ENCODE results near the gene ANKRD40CL. TPM values are rescaled to one million over a fixed set of nuclear protein-coding genes. Genes with fewer than 3 reads are reported as not detected.
A peak's percentile ranks its signal among the peaks of the same experiment; 100 is the strongest.

The ANKRD40CL gene
- total RNA-seq, 3 donors from 2014 or later (not counting 1 experiment from before 2014, with no cell fraction given) = not detected

DNA sequence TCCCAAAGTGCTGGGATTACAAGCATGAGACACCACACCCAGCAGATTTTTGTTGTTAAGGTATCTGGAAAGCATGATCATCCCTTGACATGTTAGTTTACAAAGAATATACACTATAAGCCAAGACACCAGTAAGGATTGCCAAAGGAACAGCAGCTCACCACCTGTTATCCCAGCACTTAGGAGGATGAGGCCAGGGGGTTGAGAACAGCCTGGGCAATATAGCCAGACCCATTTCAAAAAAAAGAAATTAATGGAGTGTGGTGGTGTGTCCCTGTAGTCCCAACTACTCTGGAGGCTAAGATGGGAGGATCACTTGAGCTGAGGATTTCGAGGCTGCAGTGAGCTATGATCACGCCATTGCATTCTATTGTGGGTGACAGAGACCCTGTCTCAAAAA, 5.1 kb downstream of the ANKRD40CL start:
- 100% methylated on average over 1 of the region's 2 CpGs for WGBS (ENCODE audit: insufficient coverage)
- Mint-ChIP-seq H3K4me3 (no peak overlapping the region), H3K4me1 (peaks cover 11 to 27% of the 10 kb centered on the region in 2 donors), H3K27ac (no peak overlapping the region), H3K27me3 (ENCODE audit: low read depth in 2 of 2) (peaks cover 12 to 31% of the 10 kb centered on the region in 2 donors), H3K9me3 (no peaks in the 10 kb centered on the region), H3K36me3 (no peaks in the 10 kb centered on the region)
- intact Hi-C loops (cut with micrococcal nuclease) = no loop called here
- Histone ChIP-seq H3K4me3 (ENCODE audit: low read length) (no peak overlapping the region), H3K9me3 (ENCODE audit: control insufficient read depth, insufficient read depth, low read length) (no peaks in the 10 kb centered on the region), H3K27me3 (ENCODE audit: control insufficient read depth, insufficient read depth, low read length) (no peaks in the 10 kb centered on the region), H3K27ac (ENCODE audit: low read length) (no peak overlapping the region), H3K4me1 (ENCODE audit: control insufficient read depth, insufficient read depth, low read length) (peaks cover 7% of the 10 kb centered on the region), H3K36me3 (ENCODE audit: control insufficient read depth, insufficient read depth, low read length) (no peaks in the 10 kb centered on the region)
- TF ChIP-seq, protein P1, sequence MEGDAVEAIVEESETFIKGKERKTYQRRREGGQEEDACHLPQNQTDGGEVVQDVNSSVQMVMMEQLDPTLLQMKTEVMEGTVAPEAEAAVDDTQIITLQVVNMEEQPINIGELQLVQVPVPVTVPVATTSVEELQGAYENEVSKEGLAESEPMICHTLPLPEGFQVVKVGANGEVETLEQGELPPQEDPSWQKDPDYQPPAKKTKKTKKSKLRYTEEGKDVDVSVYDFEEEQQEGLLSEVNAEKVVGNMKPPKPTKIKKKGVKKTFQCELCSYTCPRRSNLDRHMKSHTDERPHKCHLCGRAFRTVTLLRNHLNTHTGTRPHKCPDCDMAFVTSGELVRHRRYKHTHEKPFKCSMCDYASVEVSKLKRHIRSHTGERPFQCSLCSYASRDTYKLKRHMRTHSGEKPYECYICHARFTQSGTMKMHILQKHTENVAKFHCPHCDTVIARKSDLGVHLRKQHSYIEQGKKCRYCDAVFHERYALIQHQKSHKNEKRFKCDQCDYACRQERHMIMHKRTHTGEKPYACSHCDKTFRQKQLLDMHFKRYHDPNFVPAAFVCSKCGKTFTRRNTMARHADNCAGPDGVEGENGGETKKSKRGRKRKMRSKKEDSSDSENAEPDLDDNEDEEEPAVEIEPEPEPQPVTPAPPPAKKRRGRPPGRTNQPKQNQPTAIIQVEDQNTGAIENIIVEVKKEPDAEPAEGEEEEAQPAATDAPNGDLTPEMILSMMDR (IDR thresholded peaks at IDR 0.05) = no peak
- DNase-seq (no peak), ATAC-seq (no peak)

DNA sequence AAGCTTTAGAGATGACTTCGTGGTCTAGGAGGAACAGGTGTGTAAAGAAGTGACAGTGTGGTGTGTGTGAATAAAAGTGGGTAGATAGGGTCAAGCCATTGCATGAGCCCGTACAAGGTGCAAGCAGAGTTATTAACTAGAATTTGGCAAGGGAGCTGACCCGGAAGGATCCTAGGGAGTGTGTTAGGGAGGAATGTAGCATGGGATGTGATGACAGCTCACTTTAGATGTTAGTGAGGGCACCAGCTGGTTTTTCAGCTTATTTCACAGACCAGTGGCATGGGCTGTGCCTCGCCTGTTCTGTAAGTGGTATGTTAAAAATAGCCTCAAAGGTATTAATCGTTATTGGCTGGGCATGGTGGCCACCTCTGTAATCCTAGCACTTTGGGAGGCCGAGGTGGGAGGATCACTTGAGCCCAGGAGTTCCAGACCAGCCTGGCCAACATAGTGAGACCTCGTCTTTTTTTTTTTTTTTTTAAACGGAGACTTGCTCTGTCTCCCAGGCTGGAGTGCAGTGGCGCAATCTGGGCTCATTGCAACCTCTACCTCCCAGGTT, 8.3 kb downstream of the ANKRD40CL start:
- Mint-ChIP-seq H3K27me3 (ENCODE audit: low read depth in 2 of 2) (peaks cover 0 to 10% of the 10 kb centered on the region in 2 donors), H3K4me1 (peaks cover 6 to 13% of the 10 kb centered on the region in 2 donors), H3K4me3 (no peak overlapping the region), H3K9me3 (no peaks in the 10 kb centered on the region), H3K36me3 (peaks cover 8% of the 10 kb centered on the region), H3K27ac (peak overlapping the region in 1 of 2 donors; percentile 4)
- TF ChIP-seq, protein P1 (IDR thresholded peaks at IDR 0.05) = no peak
- Histone ChIP-seq H3K27ac (ENCODE audit: low read length) (no peak overlapping the region), H3K4me1 (ENCODE audit: control insufficient read depth, insufficient read depth, low read length) (no peaks in the 10 kb centered on the region), H3K27me3 (ENCODE audit: control insufficient read depth, insufficient read depth, low read length) (no peaks in the 10 kb centered on the region), H3K9me3 (ENCODE audit: control insufficient read depth, insufficient read depth, low read length) (no peaks in the 10 kb centered on the region), H3K4me3 (ENCODE audit: low read length) (no peak overlapping the region), H3K36me3 (ENCODE audit: control insufficient read depth, insufficient read depth, low read length) (peaks cover 6% of the 10 kb centered on the region)
- intact Hi-C loops (cut with micrococcal nuclease) = no loop called here
- DNase-seq (no peak), ATAC-seq (no peak)
- 85% methylated on average over 9 of the region's 9 CpGs for WGBS (ENCODE audit: insufficient coverage)

DNA sequence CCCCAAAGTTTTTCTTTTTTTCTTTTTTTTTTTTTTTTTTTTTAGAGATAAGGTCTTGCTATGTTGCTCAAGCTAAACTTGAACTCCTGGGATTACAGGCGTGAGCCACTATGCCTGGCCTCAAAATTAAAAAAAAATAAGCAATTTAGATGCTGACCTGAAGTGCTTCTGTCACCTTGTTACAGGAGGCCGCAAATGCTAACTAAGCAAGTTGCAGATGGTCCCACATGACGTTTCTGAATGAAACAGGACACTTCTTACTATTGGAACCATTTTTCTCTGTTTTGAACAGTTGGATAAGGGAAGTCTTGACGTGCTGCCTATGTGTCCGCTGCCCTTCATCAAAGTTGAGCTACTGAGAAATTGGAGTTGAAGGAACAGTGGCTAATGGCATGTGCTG, 8.8 kb downstream of the ANKRD40CL start:
- peak overlapping the region in 1 of 2 donors; percentile 4 for H3K27ac Mint-ChIP-seq
- intact Hi-C loops (cut with micrococcal nuclease) = no loop called here

More for the DNA sequence above, 8.8 kb downstream of the ANKRD40CL start:
- WGBS (ENCODE audit: insufficient coverage) = 90% methylated on average over 5 of the region's 5 CpGs
- peaks cover 5 to 13% of the 10 kb centered on the region in 2 donors for H3K4me1 Mint-ChIP-seq
- H3K27me3 Mint-ChIP-seq (ENCODE audit: low read depth in 2 of 2) = peaks cover 0 to 6% of the 10 kb centered on the region in 2 donors
- H3K9me3 Mint-ChIP-seq = no peaks in the 10 kb centered on the region
- Histone ChIP-seq H3K9me3 (ENCODE audit: control insufficient read depth, insufficient read depth, low read length) (no peaks in the 10 kb centered on the region), H3K4me1 (ENCODE audit: control insufficient read depth, insufficient read depth, low read length) (no peaks in the 10 kb centered on the region), H3K27ac (ENCODE audit: low read length) (no peak overlapping the region), H3K27me3 (ENCODE audit: control insufficient read depth, insufficient read depth, low read length) (no peaks in the 10 kb centered on the region), H3K4me3 (ENCODE audit: low read length) (no peak overlapping the region), H3K36me3 (ENCODE audit: control insufficient read depth, insufficient read depth, low read length) (peaks cover 6% of the 10 kb centered on the region)
- DNase-seq (no peak), ATAC-seq (no peak)
- TF ChIP-seq, protein P1 (IDR thresholded peaks at IDR 0.05) = no peak
- H3K4me3 Mint-ChIP-seq = no peak overlapping the region
- peaks cover 8% of the 10 kb centered on the region for H3K36me3 Mint-ChIP-seq
